HCEC 1CT (cell line): ENCODE measurements around the gene PDGFD.

Experiments used
- DNase-seq: peaks from one replicate; pipeline ENCODE4 v3.0.0-alpha.2; 2017

The PDGFD gene

GRCh38 chr11:103872748-103873147 lies 291.2 kb downstream of the PDGFD start:
- DNase-seq, result peak; percentile 64

GRCh38 chr11:103871923-103872551 lies 291.9 kb downstream of the PDGFD start:
- DNase-seq, result no peak

- DNase-seq, result no peak
These were observed 293.1 kb downstream of the PDGFD start for GRCh38 chr11:103870821-103871309.

GRCh38 chr11:103867481-103867880 lies 296.5 kb downstream of the PDGFD start:
- DNase-seq, result no peak

GRCh38 chr11:103863497-103863896 lies 300.4 kb downstream of the PDGFD start:
- DNase-seq, result peak; percentile 86

GRCh38 chr11:103862802-103863174 lies 301.2 kb downstream of the PDGFD start:
- no peak for DNase-seq

- no peak for DNase-seq
These were observed 301.7 kb downstream of the PDGFD start for GRCh38 chr11:103862094-103862801.
